ACC112 (cell line): Measurements from ENCODE around the gene PSAPL1.

ENCODE experiments used
- H2AFZ ChIP-seq: fragments of 200-600 bp; sonication (generic); one replicate; pipeline ENCODE4 v1.6.0; 2017; ENCODE audit warnings: antibody characterized with exemption, low read length; ENCODE audit not compliant: unreplicated experiment
- H3K27ac ChIP-seq: fragments of 200-600 bp; sonication (generic); 2 replicates; pipeline ENCODE4 v1.5.1; 2014; ENCODE audit warnings: low read depth, mild to moderate bottlenecking, antibody characterized with exemption, low read length, moderate library complexity
- H3K27me3 ChIP-seq: fragments of 200-600 bp; sonication (generic); 2 replicates; pipeline ENCODE4 v1.6.1; 2014; ENCODE audit warnings: mild to moderate bottlenecking, antibody characterized with exemption, low read length, moderate library complexity, mixed read lengths; ENCODE audit not compliant: insufficient read depth
- H3K36me3 ChIP-seq: fragments of 200-600 bp; sonication (generic); 2 replicates; pipeline ENCODE4 v1.6.1; 2016; ENCODE audit warnings: mild to moderate bottlenecking, antibody characterized with exemption, low read length, moderate library complexity, mixed read lengths; ENCODE audit not compliant: insufficient read depth
- H3K4me1 ChIP-seq: fragments of 200-600 bp; sonication (generic); one replicate; pipeline ENCODE4 v1.6.1; 2016; ENCODE audit warnings: low read length, mixed read lengths; ENCODE audit not compliant: insufficient read depth, unreplicated experiment, control insufficient read depth
- H3K4me3 ChIP-seq: fragments of 200-600 bp; sonication (generic); 2 replicates; pipeline ENCODE4 v1.5.1; 2014; ENCODE audit warnings: mild to moderate bottlenecking, low read depth, low read length
- H3K79me2 ChIP-seq: fragments of 200-600 bp; sonication (generic); one replicate; pipeline ENCODE4 v1.6.0; 2016; ENCODE audit warnings: low read length; ENCODE audit not compliant: control insufficient read depth, unreplicated experiment, insufficient read depth

The PSAPL1 gene

DNA sequence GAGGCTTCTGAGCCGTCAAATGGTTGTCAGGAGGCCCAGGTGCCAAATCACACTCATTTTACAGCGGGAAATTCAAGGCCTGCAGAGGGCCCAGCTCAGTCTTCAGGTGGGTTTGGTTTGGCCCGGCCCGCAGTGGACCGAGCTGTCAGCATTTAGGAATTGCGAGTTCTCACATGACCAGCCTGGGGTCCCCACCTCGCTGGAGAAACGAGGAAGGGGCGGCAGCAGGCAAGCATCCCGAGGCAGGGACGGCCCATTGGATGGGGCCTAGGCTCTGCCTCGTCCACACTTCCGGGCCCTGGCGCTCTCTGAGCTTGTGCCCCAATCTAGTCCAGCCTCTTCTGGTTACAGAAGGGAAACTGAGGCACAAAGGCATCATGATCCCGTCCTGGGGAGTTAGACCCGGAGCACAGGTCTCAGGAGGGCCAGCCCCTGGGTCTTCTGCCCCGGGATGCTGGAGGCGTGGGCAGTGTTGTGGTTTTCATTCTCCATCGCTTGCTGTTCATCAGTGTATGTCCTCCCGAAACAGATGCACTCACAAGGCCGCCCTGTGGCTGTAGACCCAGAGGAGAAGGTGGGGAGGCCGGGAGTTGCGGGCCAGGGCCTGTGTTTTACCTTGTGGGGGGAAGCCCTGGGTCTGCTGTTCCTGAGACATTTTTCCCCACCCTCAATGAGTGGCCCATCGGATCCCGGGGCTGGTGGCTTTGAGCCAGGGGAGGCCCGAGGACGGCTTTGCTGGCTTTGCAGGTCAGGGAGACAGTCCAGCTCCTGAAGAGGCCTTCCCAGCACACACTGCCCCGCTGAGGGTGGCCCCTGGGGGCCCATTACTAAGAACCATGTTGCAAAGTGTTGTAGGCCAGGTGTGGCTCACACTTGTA lies 8.9 kb downstream of the PSAPL1 start:
- H3K27ac ChIP-seq = no peak overlapping the region
- H3K4me3 ChIP-seq = no peak overlapping the region
- no peak overlapping the region for H2AFZ ChIP-seq
- no peaks in the 10 kb centered on the region for H3K36me3 ChIP-seq
- H3K79me2 ChIP-seq = no peaks in the 10 kb centered on the region
- no peaks in the 10 kb centered on the region for H3K27me3 ChIP-seq
- H3K4me1 ChIP-seq = no peaks in the 10 kb centered on the region

- no peaks in the 10 kb centered on the region for H3K36me3 ChIP-seq
- H2AFZ ChIP-seq = no peak overlapping the region
- no peak overlapping the region for H3K27ac ChIP-seq
- no peaks in the 10 kb centered on the region for H3K4me1 ChIP-seq
- no peaks in the 10 kb centered on the region for H3K27me3 ChIP-seq
- no peak overlapping the region for H3K4me3 ChIP-seq
- H3K79me2 ChIP-seq = no peaks in the 10 kb centered on the region
Observed at GRCh38 chr4:7425124-7425523, 9.6 kb downstream of the PSAPL1 start.

DNA sequence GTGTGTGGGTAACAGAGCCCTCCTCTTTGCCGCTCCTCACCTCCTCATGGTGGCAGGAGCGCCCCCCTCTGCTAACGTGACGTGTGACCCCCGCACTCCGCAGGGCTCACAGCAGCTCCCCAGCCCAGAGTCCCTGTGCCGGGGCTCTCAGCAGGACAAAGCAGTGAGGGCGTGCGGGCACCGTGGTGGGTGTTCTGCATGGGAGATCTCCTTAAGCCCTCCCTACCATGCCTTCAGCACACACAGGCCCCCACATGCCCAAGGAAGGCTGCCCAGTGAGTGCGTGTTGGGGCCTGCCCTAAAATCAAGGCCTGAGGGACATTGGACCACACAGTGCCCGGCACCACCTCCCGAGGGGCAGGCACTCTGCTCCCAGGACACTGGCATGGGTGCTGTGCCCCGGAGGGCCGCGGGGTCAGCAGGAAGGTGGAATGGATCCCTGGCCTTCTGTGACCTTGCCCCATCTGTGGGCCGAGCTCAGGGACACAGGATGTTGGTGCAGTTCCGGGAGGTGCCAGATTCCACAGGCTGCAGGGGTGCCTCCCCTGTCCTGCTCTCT lies 10.1 kb downstream of the PSAPL1 start:
- H3K79me2 ChIP-seq = no peaks in the 10 kb centered on the region
- no peak overlapping the region for H3K27ac ChIP-seq
- H3K36me3 ChIP-seq = no peaks in the 10 kb centered on the region
- H3K4me1 ChIP-seq = no peaks in the 10 kb centered on the region
- no peaks in the 10 kb centered on the region for H3K27me3 ChIP-seq
- H2AFZ ChIP-seq = no peak overlapping the region
- no peak overlapping the region for H3K4me3 ChIP-seq

DNA sequence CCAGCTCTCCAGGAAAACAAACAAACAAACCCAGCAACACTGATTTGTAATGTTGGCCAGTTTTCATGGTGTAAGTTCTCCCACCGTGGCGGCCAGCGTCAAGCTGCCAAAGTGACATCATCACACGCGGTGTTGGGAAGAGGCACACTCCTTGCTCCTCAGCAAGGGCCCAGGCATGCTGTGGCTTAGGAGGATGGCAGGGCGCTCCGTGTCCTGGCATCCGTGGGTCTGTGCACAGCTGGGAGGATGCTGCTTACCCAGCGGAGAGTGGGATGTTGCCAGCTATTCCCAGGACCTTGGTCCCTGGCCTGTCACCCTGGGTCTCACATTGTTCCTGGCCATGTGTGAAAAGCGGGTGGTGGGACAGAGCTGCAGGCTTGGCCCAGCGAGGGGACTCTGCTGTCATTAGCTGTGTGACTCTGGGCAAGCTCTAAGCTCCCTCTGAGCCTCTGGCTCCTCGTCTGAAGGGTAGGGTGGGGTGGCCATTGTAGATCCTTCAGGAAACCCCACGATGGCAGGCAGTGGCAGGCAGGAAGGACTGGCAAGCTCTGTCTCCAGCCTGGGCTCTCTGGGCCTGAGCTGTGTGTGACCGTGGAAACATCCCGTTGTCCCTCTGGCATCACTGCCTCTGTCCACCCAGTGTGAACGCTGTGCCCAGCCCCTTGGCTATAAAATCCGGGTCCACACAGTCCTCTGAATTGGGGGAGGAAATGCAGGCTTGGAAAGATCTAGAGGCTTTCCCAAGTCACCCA lies 10.8 kb downstream of the PSAPL1 start:
- H3K79me2 ChIP-seq = no peaks in the 10 kb centered on the region
- no peak overlapping the region for H3K27ac ChIP-seq
- H3K4me3 ChIP-seq = no peak overlapping the region
- H3K27me3 ChIP-seq = peaks cover 2% of the 10 kb centered on the region; the same call in 1 of the 2 replicates
- H3K4me1 ChIP-seq = no peaks in the 10 kb centered on the region
- H2AFZ ChIP-seq = no peak overlapping the region
- no peaks in the 10 kb centered on the region for H3K36me3 ChIP-seq

DNA sequence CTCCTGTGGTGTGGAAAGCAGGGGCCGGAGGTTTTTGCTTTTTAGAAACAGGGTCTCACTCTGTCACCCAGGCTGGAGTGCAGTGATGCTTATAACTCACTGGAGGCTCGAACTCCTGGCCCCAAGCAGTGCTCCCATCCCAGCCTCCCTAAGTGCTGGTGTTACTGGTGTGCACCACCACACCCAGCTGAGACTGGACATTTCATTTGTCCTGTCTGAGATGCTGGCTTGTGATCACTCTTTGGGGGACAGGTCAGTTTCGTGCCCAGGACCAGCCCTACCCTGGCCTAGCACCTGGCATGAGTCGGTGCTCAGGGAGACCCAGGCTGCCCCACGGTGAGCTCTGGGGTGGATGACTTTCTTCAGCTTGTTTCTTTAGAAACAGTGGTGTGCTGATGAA lies 11.3 kb downstream of the PSAPL1 start:
- no peak overlapping the region for H3K27ac ChIP-seq
- H2AFZ ChIP-seq = no peak overlapping the region
- H3K27me3 ChIP-seq = peaks cover 6% of the 10 kb centered on the region; the same call in 1 of the 2 replicates

GRCh38 chr4:7422898-7423180 lies 11.9 kb downstream of the PSAPL1 start:
- Histone ChIP-seq H3K4me1 (no peaks in the 10 kb centered on the region), H3K4me3 (no peak overlapping the region), H3K79me2 (no peaks in the 10 kb centered on the region), H3K27me3 (peaks cover 6% of the 10 kb centered on the region; the same call in 1 of the 2 replicates), H3K36me3 (no peaks in the 10 kb centered on the region), H3K27ac (no peak overlapping the region), H2AFZ (no peak overlapping the region)

More for the DNA sequence above, 11.3 kb downstream of the PSAPL1 start:
- H3K79me2 ChIP-seq = no peaks in the 10 kb centered on the region
- H3K4me3 ChIP-seq = no peak overlapping the region
- no peaks in the 10 kb centered on the region for H3K4me1 ChIP-seq
- H3K36me3 ChIP-seq = no peaks in the 10 kb centered on the region

DNA sequence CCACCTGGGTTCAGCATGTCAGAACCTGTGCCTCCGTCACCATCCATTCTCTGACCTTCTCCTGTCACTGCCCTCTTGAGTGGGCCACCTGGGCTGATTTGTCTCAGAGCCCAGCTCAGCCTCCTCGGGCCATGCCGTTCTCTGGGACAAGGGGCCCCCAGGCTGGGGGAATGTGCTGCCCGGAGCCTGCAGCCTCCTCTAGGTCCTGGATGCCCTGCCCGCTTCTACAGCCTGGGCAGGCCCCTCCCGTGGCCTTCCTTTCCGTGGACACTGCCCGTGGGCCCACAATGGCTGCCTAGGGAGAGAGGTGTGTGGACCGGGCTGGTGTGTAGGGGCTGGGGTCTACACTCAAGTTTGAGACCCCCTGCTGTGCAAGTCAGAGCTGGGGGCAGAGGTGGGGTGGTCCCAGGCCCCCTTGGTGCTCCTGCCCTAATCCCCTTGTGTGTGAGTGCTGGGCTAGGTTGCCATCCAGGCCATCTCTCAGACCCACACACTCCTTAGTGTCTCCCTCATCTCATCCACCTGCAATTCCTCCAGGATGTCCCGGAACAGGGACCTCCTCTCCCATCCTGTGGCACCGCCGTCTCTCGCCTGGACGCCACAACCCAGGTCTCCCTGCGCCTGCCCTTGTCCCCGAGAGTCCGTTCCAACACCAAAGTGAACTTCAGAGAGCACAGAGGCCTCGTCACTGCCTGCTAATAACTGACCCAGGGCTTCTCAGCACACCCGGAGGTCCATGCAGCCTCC lies 12.4 kb downstream of the PSAPL1 start:
- Histone ChIP-seq H3K79me2 (no peaks in the 10 kb centered on the region), H3K27ac (no peak overlapping the region), H3K36me3 (no peaks in the 10 kb centered on the region), H2AFZ (no peak overlapping the region), H3K4me1 (no peaks in the 10 kb centered on the region), H3K27me3 (peaks cover 6% of the 10 kb centered on the region; the same call in 1 of the 2 replicates), H3K4me3 (no peak overlapping the region)

DNA sequence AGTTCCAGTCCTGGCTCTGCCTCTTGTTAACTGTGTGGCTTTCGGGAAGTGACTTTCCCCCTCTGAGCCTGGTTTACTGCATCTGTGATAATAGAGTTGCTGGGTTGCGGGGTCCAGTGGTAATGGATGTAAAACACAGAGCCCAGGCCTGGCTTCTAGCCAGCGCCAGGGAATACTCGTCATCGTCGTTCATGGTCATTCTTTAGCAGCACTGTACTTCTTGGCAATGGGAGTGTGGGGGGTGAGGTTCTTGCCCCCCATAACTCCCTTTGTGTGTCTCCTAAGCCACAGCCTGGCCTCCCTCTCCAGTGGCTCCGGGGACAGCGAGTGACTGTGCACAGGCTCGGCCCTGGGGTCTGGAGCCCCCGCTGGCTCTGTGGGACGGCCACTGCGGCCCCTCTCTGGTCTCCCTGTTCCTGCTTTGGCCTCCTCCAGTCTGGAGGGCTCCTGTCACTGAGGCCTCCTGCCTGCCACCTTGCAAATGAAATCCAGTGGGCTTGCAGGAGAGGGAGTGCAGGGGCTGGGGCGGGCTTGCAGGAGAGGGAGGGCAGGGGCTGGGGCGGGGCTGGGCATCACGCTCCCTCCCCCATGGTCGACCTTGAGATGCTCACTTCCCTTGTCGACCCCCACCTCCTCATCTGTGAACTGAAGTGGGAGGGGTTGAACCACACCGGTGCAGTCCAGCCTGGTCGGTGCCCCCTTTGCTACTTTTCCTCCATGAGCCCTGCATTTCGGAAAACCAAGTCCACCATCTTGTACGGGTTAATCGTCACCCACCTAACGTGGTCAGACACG lies 13.2 kb downstream of the PSAPL1 start:
- Histone ChIP-seq H3K27ac (no peak overlapping the region), H3K36me3 (no peaks in the 10 kb centered on the region), H3K4me3 (no peak overlapping the region), H3K27me3 (peaks cover 6% of the 10 kb centered on the region; the same call in 1 of the 2 replicates), H2AFZ (no peak overlapping the region), H3K79me2 (no peaks in the 10 kb centered on the region), H3K4me1 (no peaks in the 10 kb centered on the region)

DNA sequence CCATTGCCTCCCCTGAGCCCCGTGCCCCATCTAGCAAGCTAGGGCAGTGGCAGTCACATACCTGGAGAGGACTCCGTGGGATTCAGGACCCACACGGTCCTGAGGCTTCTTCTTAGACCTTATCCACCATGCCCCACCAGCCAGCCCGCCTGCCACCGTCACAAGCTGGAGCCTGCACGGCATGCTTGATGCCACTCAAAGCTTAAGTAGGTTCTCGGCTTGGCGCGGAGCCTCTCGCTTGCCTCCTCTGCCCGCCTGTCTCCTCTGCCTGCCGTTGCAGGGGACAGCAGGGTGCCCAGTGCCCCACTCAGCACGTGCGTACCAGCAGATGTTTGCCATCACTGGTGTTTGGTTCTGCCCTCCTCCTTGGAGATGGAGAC lies 14.1 kb downstream of the PSAPL1 start:
- Histone ChIP-seq H3K27me3 (peaks cover 6% of the 10 kb centered on the region; the same call in 1 of the 2 replicates), H3K4me3 (no peak overlapping the region), H2AFZ (no peak overlapping the region), H3K79me2 (no peaks in the 10 kb centered on the region), H3K36me3 (no peaks in the 10 kb centered on the region), H3K27ac (no peak overlapping the region), H3K4me1 (no peaks in the 10 kb centered on the region)
